ENCODE measurements around the gene NIFK.

- no peak for TF ChIP-seq ZBTB7A (IDR thresholded peaks at IDR 0.05; ENCODE audit: low read depth)
- TF ChIP-seq, protein P1, sequence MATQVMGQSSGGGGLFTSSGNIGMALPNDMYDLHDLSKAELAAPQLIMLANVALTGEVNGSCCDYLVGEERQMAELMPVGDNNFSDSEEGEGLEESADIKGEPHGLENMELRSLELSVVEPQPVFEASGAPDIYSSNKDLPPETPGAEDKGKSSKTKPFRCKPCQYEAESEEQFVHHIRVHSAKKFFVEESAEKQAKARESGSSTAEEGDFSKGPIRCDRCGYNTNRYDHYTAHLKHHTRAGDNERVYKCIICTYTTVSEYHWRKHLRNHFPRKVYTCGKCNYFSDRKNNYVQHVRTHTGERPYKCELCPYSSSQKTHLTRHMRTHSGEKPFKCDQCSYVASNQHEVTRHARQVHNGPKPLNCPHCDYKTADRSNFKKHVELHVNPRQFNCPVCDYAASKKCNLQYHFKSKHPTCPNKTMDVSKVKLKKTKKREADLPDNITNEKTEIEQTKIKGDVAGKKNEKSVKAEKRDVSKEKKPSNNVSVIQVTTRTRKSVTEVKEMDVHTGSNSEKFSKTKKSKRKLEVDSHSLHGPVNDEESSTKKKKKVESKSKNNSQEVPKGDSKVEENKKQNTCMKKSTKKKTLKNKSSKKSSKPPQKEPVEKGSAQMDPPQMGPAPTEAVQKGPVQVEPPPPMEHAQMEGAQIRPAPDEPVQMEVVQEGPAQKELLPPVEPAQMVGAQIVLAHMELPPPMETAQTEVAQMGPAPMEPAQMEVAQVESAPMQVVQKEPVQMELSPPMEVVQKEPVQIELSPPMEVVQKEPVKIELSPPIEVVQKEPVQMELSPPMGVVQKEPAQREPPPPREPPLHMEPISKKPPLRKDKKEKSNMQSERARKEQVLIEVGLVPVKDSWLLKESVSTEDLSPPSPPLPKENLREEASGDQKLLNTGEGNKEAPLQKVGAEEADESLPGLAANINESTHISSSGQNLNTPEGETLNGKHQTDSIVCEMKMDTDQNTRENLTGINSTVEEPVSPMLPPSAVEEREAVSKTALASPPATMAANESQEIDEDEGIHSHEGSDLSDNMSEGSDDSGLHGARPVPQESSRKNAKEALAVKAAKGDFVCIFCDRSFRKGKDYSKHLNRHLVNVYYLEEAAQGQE (IDR thresholded peaks at IDR 0.05; ENCODE audit: low read depth): no peak
- TF ChIP-seq MAX (IDR thresholded peaks at IDR 0.05): no peak
Observed at GRCh38 chr2:121735518-121736074, 1.1 kb downstream of the NIFK start.

Data from Ishikawa (cell line).